HG03575 (cell line): ENCODE data around the gene ACOXL.
"Not testable (repeated sequence)": the region's sequence is repeated elsewhere in the genome, so short reads cannot be mapped to it uniquely, and the experiment has no call there.

Experiments
- ATAC-seq: cut with Tn5 transposase; IDR thresholded peaks from one replicate; pipeline ENCODE4 v1.9.1; 2021; ENCODE audit not compliant: unreplicated experiment, insufficient number of reproducible peaks, low FRiP score; ENCODE audit errors: extremely low read depth

The ACOXL gene

GRCh38 chr2:110732422-110733413 lies at the start of gene ACOXL:
Gene ACOXL (plus strand): TSS chr2:110732573. CDS start chr2:110768390, 35,817 bp downstream.
- ATAC-seq = no peak

- ATAC-seq = no peak
Observed at GRCh38 chr2:110682872-110683271, 49.5 kb upstream of the ACOXL start.

GRCh38 chr2:110687775-110688484 lies 44.4 kb upstream of the ACOXL start:
- not testable (repeated sequence) for ATAC-seq

- ATAC-seq = no peak
Observed at GRCh38 chr2:110688594-110689091, 43.7 kb upstream of the ACOXL start.

GRCh38 chr2:110690083-110690965 lies 42.0 kb upstream of the ACOXL start:
- ATAC-seq = no peak

- no peak for ATAC-seq
Observed at GRCh38 chr2:110691612-110692258, 40.6 kb upstream of the ACOXL start.

GRCh38 chr2:110695146-110695898 lies 37.1 kb upstream of the ACOXL start:
- ATAC-seq = not testable (repeated sequence)

- ATAC-seq = not testable (repeated sequence)
Observed at GRCh38 chr2:110698253-110698652, 34.1 kb upstream of the ACOXL start.

- ATAC-seq = no peak
Observed at GRCh38 chr2:110702514-110703380, 29.6 kb upstream of the ACOXL start.

- ATAC-seq = no peak
Observed at GRCh38 chr2:110707386-110707965, 24.9 kb upstream of the ACOXL start.

GRCh38 chr2:110708455-110708854 lies 23.9 kb upstream of the ACOXL start:
- no peak for ATAC-seq

- no peak for ATAC-seq
Observed at GRCh38 chr2:110712737-110713136, 19.6 kb upstream of the ACOXL start.

- no peak for ATAC-seq
Observed at GRCh38 chr2:110713513-110714362, 18.6 kb upstream of the ACOXL start.

- no peak for ATAC-seq
Observed at GRCh38 chr2:110714452-110715224, 17.7 kb upstream of the ACOXL start.
